EH (cell line): ENCODE results near the gene PIGV.

Source experiments
- DNase-seq: peaks from one replicate; pipeline ENCODE4 v3.0.0-alpha.2; 2015; ENCODE audit warnings: low read depth

Gene PIGV

GRCh38 chr1:26772687-26773086 is 15.1 kb upstream of the PIGV start:
- DNase-seq = peak; percentile 100

- DNase-seq = no peak
Observed at GRCh38 chr1:26774462-26774861, 13.3 kb upstream of the PIGV start.

- DNase-seq = peak; percentile 30
Observed at GRCh38 chr1:26775666-26776065, 12.1 kb upstream of the PIGV start.

- no peak for DNase-seq
Observed at GRCh38 chr1:26779098-26779668, 8.6 kb upstream of the PIGV start.

GRCh38 chr1:26780344-26780957 is 7.3 kb upstream of the PIGV start:
- no peak for DNase-seq

- no peak for DNase-seq
Observed at GRCh38 chr1:26781206-26781825, 6.4 kb upstream of the PIGV start.

- DNase-seq = peak; percentile 32
Observed at GRCh38 chr1:26782521-26783212, 5.1 kb upstream of the PIGV start.

- DNase-seq = no peak
Observed at GRCh38 chr1:26783646-26784022, 4.1 kb upstream of the PIGV start.

GRCh38 chr1:26784023-26784871 is 3.5 kb upstream of the PIGV start:
- DNase-seq = peak; percentile 93

DNA sequence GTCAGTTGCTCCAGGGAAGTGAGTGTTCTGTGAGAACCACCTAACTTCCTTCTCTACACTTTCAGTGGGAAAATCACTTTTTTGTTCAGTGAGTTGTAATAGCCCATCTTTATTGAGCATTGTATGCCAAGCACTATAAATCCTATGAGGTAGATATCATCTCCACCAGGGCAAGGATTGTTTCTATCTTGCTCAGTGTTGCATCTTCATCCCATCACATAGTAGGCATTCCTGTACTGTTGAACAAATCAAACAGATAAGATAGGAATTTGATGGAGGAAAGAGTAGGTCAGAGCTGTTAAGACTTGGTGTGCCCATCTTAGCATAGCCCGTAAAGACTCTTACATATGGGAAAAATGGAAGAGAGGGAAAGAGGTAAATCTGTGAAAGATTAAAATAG is 2.9 kb upstream of the PIGV start:
- DNase-seq = peak; percentile 65

DNA sequence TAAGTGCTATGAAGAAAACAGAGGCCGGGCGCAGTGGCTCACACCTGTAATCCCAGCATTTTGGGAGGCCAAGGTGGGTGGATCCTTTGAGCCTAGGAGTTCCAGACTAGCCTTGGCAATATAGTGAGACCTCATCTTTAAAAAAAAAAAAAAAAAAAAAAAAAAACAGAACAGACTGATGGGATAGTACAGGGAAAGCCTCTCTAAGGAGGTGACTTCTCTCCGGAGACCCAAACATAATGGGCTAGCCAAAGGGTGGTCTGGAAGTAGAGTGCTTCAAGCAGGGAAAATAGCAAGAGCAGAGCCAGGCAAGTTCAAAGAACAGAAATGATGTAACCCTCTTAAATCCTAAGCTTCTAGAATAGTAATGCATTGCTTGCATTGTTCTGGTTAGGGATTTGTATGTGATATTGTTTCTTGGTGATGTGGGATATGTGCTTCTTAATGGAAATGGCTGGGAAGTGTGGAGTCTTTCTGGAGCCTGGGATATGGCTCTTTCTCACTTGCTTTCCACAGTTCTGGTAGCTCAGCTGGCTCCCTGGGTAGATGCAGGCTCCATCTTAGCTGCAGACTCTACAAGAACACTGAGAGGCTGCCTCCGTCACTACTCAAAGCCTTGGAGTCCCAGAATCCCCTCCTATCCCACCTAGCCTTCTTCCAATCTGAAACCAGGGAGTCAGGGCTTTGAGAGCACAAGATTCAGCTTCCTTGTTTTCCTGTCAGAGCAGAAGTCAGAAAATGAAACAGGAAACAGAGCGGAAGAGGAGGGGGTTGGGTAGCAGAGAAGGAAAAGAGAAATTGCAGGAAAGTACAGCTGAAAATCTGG is 1.9 kb upstream of the PIGV start:
- DNase-seq = peak; percentile 76

DNA sequence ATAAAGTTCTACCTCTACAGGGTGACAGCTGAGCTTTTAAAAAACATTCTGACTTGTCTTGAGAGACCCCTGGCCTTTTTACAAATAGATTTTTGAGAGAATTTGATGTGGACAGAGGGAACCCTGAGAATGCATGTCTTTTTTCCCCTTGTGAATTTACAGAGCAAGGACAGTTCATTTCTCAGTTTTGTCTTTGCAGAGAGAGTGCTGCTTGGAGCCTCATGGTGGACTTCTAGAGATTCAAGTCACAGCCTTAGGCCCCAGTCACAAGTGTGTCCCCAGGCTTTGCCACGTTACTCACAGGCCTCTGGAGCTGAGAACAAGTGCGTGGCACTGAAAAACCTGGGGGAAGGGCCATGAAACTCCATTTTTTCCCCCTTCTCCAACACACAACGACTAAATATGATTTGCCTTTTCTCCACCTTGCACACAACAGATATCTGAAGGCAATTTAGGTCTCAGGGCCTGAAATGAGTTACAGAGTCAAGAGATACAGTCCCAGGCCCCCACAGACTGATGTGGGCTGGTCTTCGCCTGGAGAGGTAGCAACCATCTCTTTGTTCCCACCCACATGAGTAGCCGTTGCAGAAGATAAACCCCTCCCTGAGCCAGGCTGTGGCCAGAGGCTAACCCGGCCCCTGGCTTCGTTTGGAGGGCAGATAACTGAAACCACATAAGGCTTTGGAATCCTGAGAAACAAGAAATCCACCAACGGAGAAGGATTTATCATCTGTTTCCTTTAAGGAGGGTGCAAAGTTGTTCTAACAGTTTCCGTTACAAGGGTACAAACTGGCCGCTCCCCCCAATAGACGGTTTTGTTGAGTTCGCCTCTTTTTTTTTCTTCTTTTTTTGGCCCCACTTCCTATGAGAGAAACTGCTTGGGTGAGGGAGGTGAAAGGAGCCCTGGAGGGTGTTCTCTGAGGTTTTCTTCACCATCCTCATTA is 1.0 kb upstream of the PIGV start:
- peak; percentile 96 for DNase-seq

GRCh38 chr1:26787381-26787705 is 407 bp upstream of the PIGV start:
- peak; percentile 75 for DNase-seq

GRCh38 chr1:26788515-26788785 is 700 bp downstream of the PIGV start:
- DNase-seq = no peak

DNA sequence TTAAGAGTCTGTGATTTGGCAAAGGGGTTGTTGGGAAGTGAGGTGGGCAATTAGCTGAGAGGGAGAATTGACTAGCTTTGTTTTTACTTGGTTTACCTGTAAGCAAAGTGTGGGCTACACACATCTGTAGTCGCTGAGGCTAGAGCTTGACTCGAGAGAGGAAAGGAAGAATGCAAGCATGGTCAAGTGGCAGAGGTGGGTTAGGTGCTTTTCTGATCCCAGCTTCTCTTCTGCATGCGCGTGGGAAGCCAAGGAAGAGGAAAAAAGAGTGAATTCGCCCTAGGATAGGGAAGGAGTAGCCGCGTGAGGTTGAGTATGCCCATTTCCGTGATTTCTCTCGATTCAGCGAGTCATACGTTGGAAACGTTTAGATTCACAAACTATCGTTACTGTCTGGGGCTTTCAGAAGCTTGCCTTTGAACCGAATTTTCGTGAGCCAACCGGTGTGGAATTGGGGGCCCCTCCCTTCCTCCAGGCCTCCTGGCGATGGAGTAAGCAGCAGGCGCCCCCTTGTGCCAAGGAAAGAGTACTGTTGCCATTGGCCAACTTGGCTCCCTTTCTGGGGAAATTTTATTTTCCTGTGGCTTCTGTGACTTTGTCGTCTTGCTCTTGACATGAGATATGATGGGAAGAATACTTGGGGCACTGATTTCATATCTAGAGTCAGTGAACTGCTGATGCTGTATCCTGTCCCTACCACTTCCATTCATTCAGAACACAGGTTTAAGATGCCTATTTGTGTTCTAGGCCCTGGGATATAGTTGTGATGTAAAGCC is 1.3 kb downstream of the PIGV start:
- peak; percentile 88 for DNase-seq

DNA sequence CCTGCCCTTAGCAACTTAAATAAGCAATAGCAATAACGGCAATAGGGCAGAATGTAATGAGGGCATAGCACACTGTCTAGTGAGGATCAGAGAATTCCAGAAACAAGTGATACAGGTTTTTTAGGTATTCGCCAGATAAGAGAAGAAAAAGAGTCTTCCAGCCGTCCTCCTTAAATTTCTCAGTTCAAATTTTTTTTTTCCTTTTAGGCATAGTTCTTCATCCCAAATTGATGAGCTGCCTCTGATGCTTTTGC is 1.8 kb downstream of the PIGV start:
- DNase-seq = no peak

DNA sequence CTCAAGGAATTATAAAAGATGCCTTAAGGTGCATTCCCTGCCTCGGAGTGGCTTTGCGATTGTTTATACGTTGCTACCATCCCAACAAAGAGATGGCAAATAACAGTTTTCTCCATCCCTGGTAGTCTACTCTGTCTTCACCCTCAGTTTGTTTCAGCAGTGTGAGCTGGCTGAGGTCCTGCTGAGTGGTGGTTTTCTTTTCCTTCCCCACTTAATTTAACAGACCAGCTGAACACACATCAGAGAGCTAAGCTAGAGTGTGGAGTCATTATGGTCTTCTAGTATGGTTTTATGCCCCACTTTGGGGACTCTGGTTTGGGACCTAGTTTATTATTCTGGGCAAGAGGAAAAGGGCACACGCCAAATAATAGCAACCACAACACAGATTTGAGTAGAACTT is 2.2 kb downstream of the PIGV start:
- no peak for DNase-seq

GRCh38 chr1:26790551-26790953 is 2.8 kb downstream of the PIGV start:
- peak; percentile 55 for DNase-seq

- DNase-seq = no peak
Observed at GRCh38 chr1:26791148-26791547, 3.4 kb downstream of the PIGV start.

- DNase-seq = no peak
Observed at GRCh38 chr1:26791626-26792025, 3.9 kb downstream of the PIGV start.
